Measurements from ENCODE around the gene DCAF17.
"Not testable (repeated sequence)": the region's sequence is repeated elsewhere in the genome, so short reads cannot be mapped to it uniquely, and the experiment has no call there.

Gene DCAF17

DNA sequence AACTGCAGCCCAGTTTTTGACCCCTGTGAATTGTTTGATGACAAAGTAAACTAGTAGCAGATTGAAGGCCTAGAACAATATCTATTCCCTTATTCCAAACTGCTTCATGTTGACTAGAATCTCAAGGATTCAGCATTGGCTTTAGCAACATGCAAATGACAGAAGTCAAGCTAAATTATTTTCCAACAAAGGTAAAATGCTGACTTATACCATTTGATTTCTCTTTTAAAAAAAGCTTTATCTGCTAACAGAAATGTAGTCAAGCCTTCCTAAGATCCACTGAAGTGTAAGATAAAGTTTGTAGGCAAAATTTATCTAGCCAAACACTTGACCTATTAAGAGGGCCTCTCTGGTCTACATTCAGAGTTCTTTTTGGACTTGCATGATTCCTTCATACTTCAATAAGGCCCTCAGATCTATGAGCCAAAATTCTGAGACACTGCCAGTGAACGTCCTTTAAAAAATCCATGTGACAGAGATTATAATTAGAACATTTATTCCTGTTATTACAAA lies 78.7 kb downstream of the DCAF17 start:
- no peak for DNase-seq (ENCODE audit: low read depth in 3 of 3, low spot score in 1 of 3)

DNA sequence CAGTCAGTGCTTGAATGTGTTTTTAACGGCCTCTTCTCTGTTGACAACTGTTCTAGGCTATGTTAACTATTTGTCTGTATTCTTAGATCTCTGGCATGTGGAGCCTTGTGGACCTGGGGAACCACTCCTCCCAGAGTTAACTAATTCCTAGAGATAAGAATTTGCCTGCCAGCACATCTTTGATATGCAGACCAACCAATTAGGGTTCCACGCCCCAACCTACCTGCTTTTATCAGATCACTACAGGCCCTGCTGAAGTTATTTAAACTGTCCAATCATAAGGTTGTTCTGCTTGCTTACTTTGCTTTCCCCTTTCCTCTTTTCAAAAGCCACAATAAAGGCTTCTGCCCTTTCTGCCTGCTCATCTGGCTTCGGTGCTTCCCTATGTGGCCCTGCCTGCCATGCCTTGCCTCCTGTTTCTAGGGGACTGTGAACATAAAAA lies 79.7 kb downstream of the DCAF17 start:
- DNase-seq (ENCODE audit: low read depth in 3 of 3, low spot score in 1 of 3), result no peak

DNA sequence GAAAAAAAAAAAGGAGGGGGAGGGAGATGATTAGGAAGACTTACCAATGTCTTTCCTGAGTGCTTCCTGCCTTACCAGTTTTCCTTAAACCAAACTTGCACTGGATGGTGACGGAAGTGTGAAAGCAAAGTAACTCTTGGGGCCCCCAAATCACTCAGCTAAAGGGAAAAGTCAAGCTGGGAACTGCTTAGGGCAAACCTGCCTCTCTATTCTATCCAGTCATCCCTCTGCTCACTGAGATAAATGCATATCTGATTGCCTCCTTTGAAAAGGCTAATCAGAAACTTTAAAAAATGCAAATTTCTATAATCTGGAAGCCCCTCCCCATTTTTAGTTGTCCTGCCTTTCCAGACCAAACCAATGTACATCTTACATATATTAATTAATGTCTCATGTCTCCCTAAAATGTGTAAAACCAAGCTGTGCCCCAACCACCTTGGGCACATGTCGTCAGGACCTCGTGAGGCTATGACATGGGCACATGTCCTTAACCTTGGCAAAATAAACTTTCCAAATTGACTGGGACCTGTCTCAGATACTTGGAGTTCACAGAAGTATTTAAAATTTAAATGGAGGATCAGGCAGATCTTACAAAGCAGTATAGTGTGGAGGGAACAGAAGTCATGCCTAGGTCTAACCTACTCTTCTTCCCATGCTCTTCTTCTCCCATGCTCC lies 81.0 kb downstream of the DCAF17 start:
- no peak for DNase-seq (ENCODE audit: low read depth in 3 of 3, low spot score in 1 of 3)

DNA sequence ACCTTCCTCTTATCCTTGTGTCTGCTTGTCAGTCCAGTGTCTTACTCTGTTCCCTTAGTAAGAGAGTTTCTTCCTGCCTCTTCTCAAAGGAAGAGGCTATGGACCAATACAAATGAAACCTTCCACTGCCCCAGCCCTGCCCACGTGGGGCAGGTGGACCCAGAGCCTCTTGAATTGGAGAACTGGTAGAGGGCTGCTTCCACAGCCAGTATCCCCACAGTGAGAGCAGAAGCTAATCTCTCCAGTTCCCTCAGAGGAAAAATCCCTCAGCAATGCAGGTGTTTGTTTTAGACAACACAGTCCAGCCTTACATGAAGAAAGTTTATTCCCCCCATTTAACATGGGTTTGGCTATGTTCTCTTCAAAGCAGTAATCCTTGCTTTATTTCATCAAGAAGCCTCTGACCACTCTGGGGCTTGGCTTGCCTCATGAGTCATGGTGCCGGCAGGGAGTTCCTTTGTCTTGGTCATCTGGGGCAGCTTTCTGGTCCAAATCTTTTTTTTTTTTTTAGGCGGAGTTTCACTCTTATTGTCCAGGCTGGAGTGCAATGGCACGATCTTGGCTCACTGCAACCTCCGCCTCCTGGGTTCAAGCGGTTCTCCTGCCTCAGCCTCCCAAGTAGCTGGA lies 81.8 kb downstream of the DCAF17 start:
- no peak for DNase-seq (ENCODE audit: low read depth in 3 of 3, low spot score in 1 of 3)

DNA sequence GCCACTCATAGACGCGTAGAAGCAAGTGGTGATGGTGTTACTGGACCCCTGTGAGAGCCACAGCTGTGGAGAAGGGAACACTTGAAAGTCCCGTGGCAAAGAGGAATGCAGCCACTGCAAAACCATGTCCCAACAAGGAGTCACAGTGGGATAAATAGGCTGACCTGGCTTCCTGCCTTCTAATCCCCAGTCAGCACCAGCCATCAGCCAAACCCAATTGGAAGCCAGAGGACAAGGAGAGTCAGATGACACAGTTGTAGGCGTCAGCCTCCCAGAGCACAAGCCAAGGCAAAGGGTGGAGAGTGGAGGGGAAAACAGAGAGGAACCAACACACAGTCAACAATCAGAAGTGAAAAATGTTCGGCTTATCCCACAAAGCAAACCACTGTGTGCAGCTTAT lies 82.8 kb downstream of the DCAF17 start:
- DNase-seq (ENCODE audit: low read depth in 3 of 3, low spot score in 1 of 3), result no peak

DNA sequence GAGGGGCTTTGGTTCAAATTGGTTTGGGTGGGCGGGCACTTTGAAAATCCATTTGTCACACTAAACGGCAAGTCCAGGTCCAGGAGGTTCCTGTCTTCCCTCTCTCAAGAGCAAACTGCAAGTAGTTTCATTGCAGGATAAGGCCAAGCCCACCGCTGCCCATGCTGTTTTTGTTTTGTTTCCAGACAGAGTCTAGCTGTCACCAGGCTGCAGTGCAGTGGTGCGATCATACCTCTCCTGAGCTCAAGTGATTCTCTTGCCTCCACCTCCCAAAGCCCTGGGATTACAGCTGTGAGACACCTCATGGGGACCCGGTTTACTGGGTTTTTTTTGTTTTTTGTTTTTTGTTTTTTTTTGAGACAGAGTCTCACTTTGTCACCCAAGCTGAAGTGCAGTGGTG lies 86.4 kb downstream of the DCAF17 start:
- no peak for DNase-seq (ENCODE audit: low read depth in 3 of 3, low spot score in 1 of 3)

DNA sequence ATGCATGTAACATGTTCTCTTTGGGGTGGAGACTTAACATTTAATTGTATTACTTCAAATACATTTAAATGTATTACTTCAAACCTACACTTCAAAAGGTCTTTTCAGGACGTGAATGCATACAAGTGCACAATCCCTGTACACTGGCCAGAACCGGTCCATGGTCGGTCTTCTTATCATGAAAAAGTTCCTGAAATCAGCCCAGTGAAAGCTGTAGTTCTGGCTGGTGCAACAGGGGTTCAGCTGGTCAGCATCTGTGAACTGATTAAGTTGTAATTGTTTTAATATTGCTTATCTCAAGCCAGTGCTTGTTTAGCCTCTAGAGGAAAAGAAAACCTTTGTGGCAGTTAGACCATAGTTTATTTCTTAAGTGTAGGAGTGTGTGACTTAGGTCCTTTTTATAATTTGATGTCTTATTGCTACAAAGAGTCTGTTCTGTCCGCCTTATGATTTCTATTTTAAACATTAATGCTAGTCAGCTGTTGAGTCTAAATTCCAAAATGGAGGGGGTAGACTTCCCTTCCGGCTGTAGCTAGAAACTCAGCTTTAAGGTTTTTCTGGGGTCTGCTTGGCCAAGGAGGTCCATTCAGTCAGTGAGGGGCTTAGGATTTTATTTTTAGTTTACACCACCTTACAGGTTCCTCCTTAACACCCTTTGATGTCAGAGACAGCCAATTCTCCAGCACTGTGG lies 87.5 kb downstream of the DCAF17 start:
- no peak for DNase-seq (ENCODE audit: low read depth in 3 of 3, low spot score in 1 of 3)

DNA sequence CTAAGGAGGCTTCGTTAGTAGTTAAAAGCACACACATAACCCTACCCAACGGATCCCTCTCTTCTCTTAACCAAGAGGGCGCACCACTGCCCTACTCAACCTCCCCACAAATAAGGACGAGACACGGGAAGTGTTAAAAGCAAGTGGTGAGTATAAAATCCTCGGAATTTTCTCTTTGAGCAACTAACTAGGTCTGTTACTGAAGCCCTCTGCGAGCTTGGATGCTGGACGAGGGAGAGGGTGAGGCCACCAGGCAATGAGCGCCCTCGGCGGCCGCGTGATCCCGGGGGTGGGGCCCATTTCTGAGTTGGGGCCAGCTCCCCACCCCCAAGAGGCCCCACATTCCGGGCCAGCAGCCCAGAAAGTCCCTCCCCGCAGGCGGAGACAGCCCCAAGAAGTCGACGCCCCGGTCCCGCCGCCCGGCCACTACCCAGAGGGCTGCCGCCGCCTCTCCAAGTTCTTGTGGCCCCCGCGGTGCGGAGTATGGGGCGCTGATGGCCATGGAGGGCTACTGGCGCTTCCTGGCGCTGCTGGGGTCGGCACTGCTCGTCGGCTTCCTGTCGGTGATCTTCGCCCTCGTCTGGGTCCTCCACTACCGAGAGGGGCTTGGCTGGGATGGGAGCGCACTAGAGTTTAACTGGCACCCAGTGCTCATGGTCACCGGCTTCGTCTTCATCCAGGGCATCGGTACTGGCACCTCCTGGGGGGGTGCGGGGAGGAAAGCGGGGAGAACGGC lies 88.2 kb downstream of the DCAF17 start, which contains the start of gene CYBRD1:
Gene CYBRD1 (plus strand): TSS at position 423 of the 736 bp plus-strand sequence. CDS start 72 bp downstream, at position 495.
- no peak for DNase-seq (ENCODE audit: low read depth in 3 of 3, low spot score in 1 of 3)

DNA sequence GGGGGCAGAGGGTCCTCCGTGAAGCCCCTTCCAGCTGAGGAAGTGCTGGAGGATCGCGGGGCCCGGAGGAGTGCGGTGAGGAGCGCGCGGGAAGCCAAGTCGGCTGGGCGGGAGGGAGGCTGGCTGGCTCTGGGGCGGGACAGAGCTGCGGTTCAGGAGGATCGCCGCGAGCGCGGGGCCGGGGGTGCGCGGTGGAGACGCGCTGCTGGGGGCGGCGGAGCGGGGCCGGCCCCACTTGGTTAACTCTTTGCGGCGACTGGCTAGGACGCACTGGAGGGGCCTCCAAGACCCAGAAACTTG lies 88.7 kb downstream of the DCAF17 start:
- DNase-seq (ENCODE audit: low read depth in 3 of 3, low spot score in 1 of 3), result no peak

DNA sequence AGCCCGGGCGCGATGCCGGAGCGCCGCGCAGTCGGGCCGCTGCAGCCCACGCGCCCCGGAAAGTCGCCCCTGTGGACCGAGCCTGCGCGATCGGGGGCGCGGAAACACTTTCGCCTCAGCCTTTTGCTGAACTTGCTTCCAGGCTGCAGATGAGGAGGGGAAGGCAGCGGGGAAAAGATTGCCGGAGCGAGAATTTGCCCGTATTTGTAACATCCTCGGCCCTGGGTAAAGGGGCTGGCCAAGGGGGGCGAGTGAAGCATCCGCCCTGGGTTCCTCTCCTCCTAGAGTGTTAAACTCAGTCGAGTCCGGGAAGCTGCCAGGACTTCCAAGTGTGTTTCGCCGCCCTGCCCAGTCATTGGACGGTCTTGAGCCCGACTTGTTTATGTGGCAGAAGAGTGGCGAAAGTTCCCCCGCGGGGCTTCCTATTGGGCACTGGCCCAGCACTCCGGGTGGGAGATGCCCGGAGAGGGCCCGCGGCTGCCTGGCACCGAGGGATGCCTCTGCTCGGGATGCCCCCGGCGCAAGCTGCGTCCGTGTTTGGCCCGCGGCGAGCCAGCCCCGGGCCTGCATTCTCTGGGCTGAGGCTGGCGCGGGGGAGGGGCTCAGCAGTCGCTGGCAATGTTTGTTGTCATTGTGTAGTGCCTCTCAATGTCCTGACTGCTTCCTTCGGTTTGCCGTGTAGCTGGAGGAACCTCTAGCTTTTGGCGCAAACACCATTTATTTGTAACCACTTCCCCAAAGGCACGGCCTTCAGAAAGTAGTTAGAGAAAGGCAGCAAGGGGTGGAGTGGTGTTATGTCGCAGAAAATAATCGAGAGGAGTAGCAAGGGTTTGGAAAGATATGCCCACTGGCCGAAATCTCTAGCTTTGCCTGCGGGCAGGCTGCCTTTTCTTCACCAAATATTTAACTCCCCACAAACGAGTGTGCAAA lies 89.3 kb downstream of the DCAF17 start:
- DNase-seq (ENCODE audit: low read depth in 3 of 3, low spot score in 1 of 3), result no peak

DNA sequence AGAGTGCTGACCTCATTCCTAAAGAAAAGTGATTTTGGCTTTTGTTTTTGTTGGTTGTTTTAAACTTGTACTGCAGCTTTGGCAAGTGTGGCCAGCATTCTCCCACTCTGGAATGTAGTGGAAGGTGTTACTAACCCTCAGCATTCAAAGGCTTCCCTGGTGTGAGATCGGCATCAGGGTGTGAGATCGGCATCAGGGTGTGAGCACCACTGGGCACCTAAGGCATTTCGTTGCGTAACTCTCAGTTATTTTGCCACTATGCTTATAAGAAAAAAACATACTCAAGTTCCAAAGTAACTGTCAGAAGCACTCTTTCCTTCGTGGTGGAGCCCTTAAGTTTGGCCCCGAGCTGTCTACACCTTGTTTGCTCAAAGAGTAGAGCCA lies 90.0 kb downstream of the DCAF17 start:
- no peak for DNase-seq (ENCODE audit: low read depth in 3 of 3, low spot score in 1 of 3)

DNA sequence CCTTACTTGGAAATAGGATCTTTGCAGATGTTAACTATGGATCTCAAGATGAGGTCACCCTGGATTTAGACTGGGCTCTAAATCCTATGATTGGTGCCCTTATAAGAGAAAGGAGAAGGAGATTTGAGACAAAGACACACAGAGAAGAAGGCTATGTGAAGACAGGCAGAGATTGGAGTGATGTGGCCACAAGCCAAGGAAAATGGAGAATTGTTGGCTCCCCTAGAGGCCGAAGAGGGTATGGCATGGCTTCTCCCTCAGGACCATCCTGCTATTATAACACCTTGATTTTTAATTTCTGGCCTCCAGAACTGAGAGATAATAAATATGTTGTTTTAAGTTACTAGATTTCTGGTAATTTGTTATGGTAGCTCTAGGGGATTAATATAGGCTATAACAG lies 95.9 kb downstream of the DCAF17 start:
- DNase-seq (ENCODE audit: low read depth in 3 of 3, low spot score in 1 of 3), result no peak

DNA sequence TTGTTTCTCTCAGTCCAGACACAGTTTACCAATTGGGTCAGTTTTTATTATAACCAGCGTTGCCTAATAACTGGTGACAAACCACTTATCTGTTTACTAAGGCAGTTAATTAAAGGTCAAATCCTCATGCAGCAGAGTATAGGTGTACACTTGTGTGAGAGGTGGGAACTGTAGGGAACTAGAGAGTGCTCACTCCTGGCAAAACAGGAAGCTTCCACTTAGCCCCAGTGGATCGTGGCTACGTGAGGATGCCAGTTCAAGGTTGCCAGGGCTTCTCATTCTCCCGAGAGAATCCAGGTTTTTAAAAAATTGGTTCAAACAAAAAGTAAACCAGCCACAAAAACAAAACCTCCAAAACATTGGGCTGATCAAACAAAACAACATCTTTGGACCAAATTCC lies 96.4 kb downstream of the DCAF17 start:
- no peak for DNase-seq (ENCODE audit: low read depth in 3 of 3, low spot score in 1 of 3)

DNA sequence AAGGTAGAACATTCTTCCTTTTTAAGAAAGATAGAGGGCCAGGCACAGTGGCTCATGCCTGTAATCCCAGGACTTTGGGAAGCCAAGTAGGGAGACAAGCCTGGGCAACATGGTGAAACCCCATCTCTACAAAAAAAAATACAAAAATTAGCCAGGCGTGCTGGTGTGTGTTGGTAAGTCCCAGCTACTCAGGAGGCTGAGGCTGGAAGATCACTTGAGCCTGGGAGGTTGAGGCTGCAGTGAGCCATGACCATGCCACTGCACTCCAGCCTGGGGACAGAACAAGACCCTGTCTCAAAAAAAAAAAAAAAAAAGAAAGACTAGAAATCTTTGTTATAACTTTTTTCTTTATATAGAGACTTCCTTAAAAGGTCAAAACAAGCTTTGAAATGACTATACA lies 96.8 kb downstream of the DCAF17 start:
- DNase-seq (ENCODE audit: low read depth in 3 of 3, low spot score in 1 of 3), result not testable (repeated sequence)

DNA sequence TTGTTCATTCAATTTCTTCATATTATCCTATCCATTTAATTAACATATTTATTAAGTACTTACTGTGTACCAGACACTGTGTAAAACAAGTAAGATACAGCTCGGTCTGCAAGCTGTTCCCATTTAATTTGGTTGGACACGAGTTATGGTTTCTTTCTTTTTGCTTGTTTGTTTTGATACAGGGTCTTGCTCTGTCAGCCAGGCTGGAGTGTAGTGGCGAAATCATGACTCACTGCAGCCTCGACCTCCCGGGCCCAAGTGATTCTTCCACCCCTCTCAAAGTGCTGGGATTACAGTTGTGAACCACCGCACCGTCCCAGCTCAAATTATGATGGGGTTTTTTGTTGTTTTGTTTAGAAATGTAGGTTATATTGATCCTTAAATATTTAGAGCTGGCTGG lies 97.3 kb downstream of the DCAF17 start:
- DNase-seq (ENCODE audit: low read depth in 3 of 3, low spot score in 1 of 3), result no peak

DNA sequence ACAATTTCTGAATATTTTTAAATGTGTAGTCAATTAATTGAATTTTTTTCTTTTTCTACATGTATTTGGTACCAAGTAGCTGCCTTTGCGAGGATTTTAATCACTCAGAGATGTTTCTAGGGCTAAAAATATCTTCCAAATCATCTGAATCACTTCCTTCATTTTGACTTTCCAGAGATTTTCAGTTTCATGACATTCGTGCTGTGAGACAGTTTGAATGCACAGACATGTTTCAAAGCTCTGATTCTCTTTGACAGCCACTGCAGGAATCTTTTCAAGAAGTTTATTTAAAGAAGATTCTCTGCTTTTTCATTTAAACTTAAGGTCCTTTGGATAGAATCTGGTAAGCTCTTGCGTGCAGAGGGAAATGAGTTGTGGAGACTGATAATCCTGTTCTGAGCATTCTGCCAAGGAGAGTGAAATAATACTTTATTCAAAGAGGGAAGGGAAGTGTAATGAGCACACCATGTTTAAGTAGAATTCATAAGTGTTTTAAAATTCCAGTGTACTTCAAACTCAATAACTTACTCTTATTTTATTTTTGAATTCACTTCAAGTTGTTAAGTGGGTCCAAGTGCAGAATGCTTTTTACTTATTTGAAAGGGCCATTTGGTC lies 97.9 kb downstream of the DCAF17 start:
- DNase-seq (ENCODE audit: low read depth in 3 of 3, low spot score in 1 of 3), result no peak

DNA sequence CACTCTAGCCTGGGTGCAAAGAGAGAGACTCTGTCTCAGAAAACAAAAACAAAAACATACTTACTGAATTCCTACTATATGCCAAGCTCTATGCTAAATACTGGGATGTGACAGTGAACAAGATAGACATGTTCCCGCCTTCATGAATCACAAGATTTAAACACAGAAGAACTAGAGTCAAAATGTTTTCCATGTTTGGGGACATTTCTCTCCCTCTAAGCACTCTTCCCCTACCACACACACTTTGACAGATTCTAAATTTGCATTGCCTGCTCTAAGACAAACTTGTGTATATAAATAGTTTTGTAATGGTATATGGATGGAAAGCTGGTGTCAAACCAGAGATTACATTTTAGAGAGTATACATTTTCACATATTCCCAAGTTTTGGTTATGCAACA lies 99.3 kb downstream of the DCAF17 start:
- no peak for DNase-seq (ENCODE audit: low read depth in 3 of 3, low spot score in 1 of 3)
